ENCODE measurements around the gene ATG13.
"Not testable (repeated sequence)": the region's sequence is repeated elsewhere in the genome, so short reads cannot be mapped to it uniquely, and the experiment has no call there.

ATG13 gene

GRCh38 chr11:46617134-46617971 lies at the start of gene ATG13, which contains the start of gene HARBI1:
Gene ATG13 (plus strand): TSS chr11:46617553. CDS start chr11:46644292, 26,739 bp downstream.
Gene HARBI1 (minus strand): TSS chr11:46617227. CDS start chr11:46616237, 990 bp downstream.
- peak; percentile 84 for DNase-seq

GRCh38 chr11:46570790-46571398 lies 46.5 kb upstream of the ATG13 start:
- DNase-seq, result no peak

- no peak for DNase-seq
These were observed 42.7 kb upstream of the ATG13 start for GRCh38 chr11:46574656-46575055.

- DNase-seq, result no peak
These were observed 40.3 kb upstream of the ATG13 start for GRCh38 chr11:46577058-46577457.

GRCh38 chr11:46582588-46582987 lies 34.8 kb upstream of the ATG13 start:
- no peak for DNase-seq

- DNase-seq, result not testable (repeated sequence)
These were observed 33.8 kb upstream of the ATG13 start for GRCh38 chr11:46583513-46583912.

GRCh38 chr11:46588131-46588530 lies 29.2 kb upstream of the ATG13 start:
- no peak for DNase-seq

GRCh38 chr11:46588915-46589314 lies 28.4 kb upstream of the ATG13 start:
- DNase-seq, result no peak

GRCh38 chr11:46590740-46591605 lies 26.4 kb upstream of the ATG13 start:
- DNase-seq, result no peak

GRCh38 chr11:46593550-46594373 lies 23.6 kb upstream of the ATG13 start, which contains the start of gene AMBRA1:
Gene AMBRA1 (minus strand): TSS chr11:46594023. CDS start chr11:46548380, 45,643 bp downstream.
- peak; percentile 85 for DNase-seq

GRCh38 chr11:46594374-46594700 lies 23.0 kb upstream of the ATG13 start:
- no peak for DNase-seq

- no peak for DNase-seq
These were observed 22.6 kb upstream of the ATG13 start for GRCh38 chr11:46594785-46595184.

- DNase-seq, result no peak
These were observed 20.2 kb upstream of the ATG13 start for GRCh38 chr11:46597155-46597554.

- no peak for DNase-seq
These were observed 19.6 kb upstream of the ATG13 start for GRCh38 chr11:46597609-46598219.

- no peak for DNase-seq
These were observed 17.8 kb upstream of the ATG13 start for GRCh38 chr11:46599340-46600193.

GRCh38 chr11:46600194-46600960 lies 17.0 kb upstream of the ATG13 start:
- DNase-seq, result no peak

- DNase-seq, result no peak
These were observed 16.2 kb upstream of the ATG13 start for GRCh38 chr11:46601129-46601528.

- no peak for DNase-seq
These were observed 13.5 kb upstream of the ATG13 start for GRCh38 chr11:46603704-46604308.

GRCh38 chr11:46604796-46605195 lies 12.6 kb upstream of the ATG13 start:
- no peak for DNase-seq

- no peak for DNase-seq
These were observed 9.8 kb upstream of the ATG13 start for GRCh38 chr11:46607516-46607915.
